Left colon (tissue), 2 donors: ENCODE data around the gene CCR2. TPM values are rescaled to one million over a fixed set of nuclear protein-coding genes. Genes with fewer than 3 reads are reported as not detected.

Source experiments
- total RNA-seq, 2 donors: library from RNA; stranded (reverse); fragmentation: NEBNext Ultra II Directional; extraction: Animal tissue kit (Norgen Biotek cat#: 25700); gene quantifications; one replicate each; pipeline ENCODE4 v1.2.1, GENCODE V29; 2021
- donor health status: DM: no; HTN: no; CAD: no.
- donor health status: DM: yes; HTN: yes; CAD: no.

CCR2 gene
- total RNA-seq, 2 donors from 2014 or later: 0.37 to 3.7 TPM

Other genes with a start within 250 kb of the CCR2 start
- gene CCR1, start 145.8 kb upstream of the CCR2 start, total RNA-seq: 1 to 10 TPM; 1.3 to 4.5 TPM
- under 1 TPM in 1 of 2 donors, not detected in 1; 0.28 TPM for gene CCR3, start 111.7 kb upstream of the CCR2 start, total RNA-seq
- 1 to 10 TPM in 1 of 2 donors, under 1 TPM in 1; 0.55 to 1.8 TPM for gene CCR5, start 16.8 kb downstream of the CCR2 start, total RNA-seq
- gene CCRL2, start 53.1 kb downstream of the CCR2 start, total RNA-seq: 10 to 100 TPM; 18.3 to 19.4 TPM
- gene LTF, start 110.8 kb downstream of the CCR2 start, total RNA-seq: 1 to 10 TPM in 1 of 2 donors, under 1 TPM in 1; 0.53 to 1.0 TPM
- not detected for gene RTP3, start 143.9 kb downstream of the CCR2 start, total RNA-seq
- gene LRRC2, start 212.2 kb downstream of the CCR2 start, total RNA-seq: 1 to 10 TPM; 1.5 TPM